KMS-11 (cell line): Measurements from ENCODE around the gene FLG2.
"Not testable (repeated sequence)": the region's sequence is repeated elsewhere in the genome, so short reads cannot be mapped to it uniquely, and the experiment has no call there.

Experiments
- H2AFZ ChIP-seq: fragments of 200-600 bp; sonication (generic); 2 replicates; pipeline ENCODE4 v1.6.1; 2016; ENCODE audit warnings: antibody characterized with exemption, mixed run types, low read depth
- H3K27ac ChIP-seq: fragments of 200-600 bp; sonication (generic); 2 replicates; pipeline ENCODE4 v1.6.1; 2016; ENCODE audit warnings: mild to moderate bottlenecking, mixed run types
- H3K27me3 ChIP-seq: fragments of 200-600 bp; sonication (generic); 2 replicates; pipeline ENCODE4 v1.6.1; 2017; ENCODE audit warnings: mild to moderate bottlenecking, low read depth, mixed run types, moderate library complexity; ENCODE audit not compliant: insufficient read depth
- H3K36me3 ChIP-seq: fragments of 200-600 bp; sonication (generic); 2 replicates; pipeline ENCODE4 v1.6.1; 2017; ENCODE audit warnings: mild to moderate bottlenecking, mixed run types; ENCODE audit not compliant: insufficient read depth
- H3K4me1 ChIP-seq: fragments of 200-600 bp; sonication (generic); 2 replicates; pipeline ENCODE4 v1.6.1; 2016; ENCODE audit warnings: mild to moderate bottlenecking, low read depth, mixed run types; ENCODE audit not compliant: poor library complexity, severe bottlenecking
- H3K4me2 ChIP-seq: fragments of 200-600 bp; sonication (generic); 2 replicates; pipeline ENCODE4 v1.7.0; 2016; ENCODE audit warnings: mild to moderate bottlenecking, mixed run types
- H3K4me3 ChIP-seq: fragments of 200-600 bp; sonication (generic); IDR thresholded peaks from 2 replicates; pipeline ENCODE4 v1.6.1; 2017; ENCODE audit warnings: low read depth, low read length, mixed read lengths; ENCODE audit not compliant: insufficient read depth
- H3K79me2 ChIP-seq: fragments of 200-600 bp; sonication (generic); 2 replicates; pipeline ENCODE4 v1.6.1; 2016; ENCODE audit warnings: low read depth, mixed run types; ENCODE audit not compliant: insufficient read depth
- H3K9ac ChIP-seq: fragments of 200-600 bp; sonication (generic); 2 replicates; pipeline ENCODE4 v1.6.1; 2016; ENCODE audit warnings: mild to moderate bottlenecking, mixed run types
- H4K20me1 ChIP-seq: fragments of 200-600 bp; sonication (generic); 2 replicates; pipeline ENCODE4 v1.6.1; 2016; ENCODE audit warnings: mild to moderate bottlenecking, mixed run types; ENCODE audit not compliant: insufficient read depth

Gene FLG2

GRCh38 chr1:152307970-152308369 lies 51.8 kb downstream of the FLG2 start:
- H3K9ac ChIP-seq, H3K27ac ChIP-seq, H3K27me3 ChIP-seq, H3K4me2 ChIP-seq, H4K20me1 ChIP-seq, H3K79me2 ChIP-seq, H3K4me1 ChIP-seq, H3K36me3 ChIP-seq, H3K4me3 ChIP-seq, H2AFZ ChIP-seq: not testable (repeated sequence)

- not testable (repeated sequence) for H3K4me2 ChIP-seq, H3K9ac ChIP-seq, H3K4me3 ChIP-seq, H3K4me1 ChIP-seq, H3K27ac ChIP-seq, H2AFZ ChIP-seq, H4K20me1 ChIP-seq, H3K79me2 ChIP-seq, H3K27me3 ChIP-seq, H3K36me3 ChIP-seq
Observed at GRCh38 chr1:152306123-152306522, 53.7 kb downstream of the FLG2 start.

GRCh38 chr1:152304773-152305172 lies 55.0 kb downstream of the FLG2 start:
- not testable (repeated sequence) for H4K20me1 ChIP-seq, H3K27ac ChIP-seq, H3K4me2 ChIP-seq, H3K9ac ChIP-seq, H3K4me1 ChIP-seq, H3K36me3 ChIP-seq, H3K27me3 ChIP-seq, H3K4me3 ChIP-seq, H2AFZ ChIP-seq, H3K79me2 ChIP-seq

- not testable (repeated sequence) for H3K36me3 ChIP-seq, H3K4me2 ChIP-seq, H3K9ac ChIP-seq, H4K20me1 ChIP-seq, H3K27ac ChIP-seq, H2AFZ ChIP-seq, H3K79me2 ChIP-seq, H3K4me3 ChIP-seq, H3K4me1 ChIP-seq, H3K27me3 ChIP-seq
Observed at GRCh38 chr1:152303139-152303872, 56.5 kb downstream of the FLG2 start.
